GM11168 (cell line): ENCODE measurements around the gene HDAC3.

Experiments
- in situ Hi-C: fragments of 300-500 bp; cut with MboI; formaldehyde crosslinking; loops from one replicate; pipeline ENCODE4 v1.12.0; 2022; ENCODE audit warnings: low sequenced_read_pairs; ENCODE audit not compliant: unreplicated experiment

Gene HDAC3

GRCh38 chr5:141608557-141608956 lies 28.1 kb downstream of the HDAC3 start:
- in situ Hi-C loops = no loop called here

GRCh38 chr5:141608046-141608445 lies 28.6 kb downstream of the HDAC3 start:
- in situ Hi-C loops = no loop called here

DNA sequence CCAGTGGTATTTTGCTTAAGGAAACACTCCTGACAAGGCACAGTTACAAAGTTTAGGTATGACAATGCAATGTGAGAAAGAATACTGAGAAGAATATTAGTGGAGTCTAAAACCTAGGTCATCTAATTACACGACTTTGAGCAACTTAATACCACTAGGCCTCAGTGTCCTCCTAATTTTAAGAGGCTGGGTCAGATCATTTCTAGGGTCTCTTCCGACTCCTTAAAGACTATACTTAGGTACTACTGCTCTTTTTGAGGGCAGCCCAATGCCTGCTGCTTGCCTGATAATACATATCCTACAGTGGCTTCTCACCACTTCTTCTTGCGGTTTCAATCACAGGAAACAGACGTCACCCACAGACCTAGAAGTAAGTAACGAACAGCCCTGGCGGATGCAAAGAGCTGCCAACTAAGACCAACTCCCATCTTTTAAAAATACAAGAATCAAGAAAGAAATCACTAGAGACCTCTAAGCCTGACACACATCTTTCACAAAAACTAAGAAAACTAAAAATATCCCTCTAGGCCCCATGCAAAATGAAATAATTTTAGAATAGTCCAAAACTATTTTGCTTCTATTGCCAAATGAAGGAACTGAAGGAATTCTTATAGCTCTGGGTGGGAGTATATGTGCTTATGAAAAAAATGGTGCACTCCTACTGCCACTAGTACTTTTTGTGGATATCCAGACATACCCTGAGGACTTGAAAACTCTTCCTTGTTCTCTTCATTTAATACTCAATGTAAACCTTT lies 30.9 kb downstream of the HDAC3 start:
- in situ Hi-C loops = no loop called here

DNA sequence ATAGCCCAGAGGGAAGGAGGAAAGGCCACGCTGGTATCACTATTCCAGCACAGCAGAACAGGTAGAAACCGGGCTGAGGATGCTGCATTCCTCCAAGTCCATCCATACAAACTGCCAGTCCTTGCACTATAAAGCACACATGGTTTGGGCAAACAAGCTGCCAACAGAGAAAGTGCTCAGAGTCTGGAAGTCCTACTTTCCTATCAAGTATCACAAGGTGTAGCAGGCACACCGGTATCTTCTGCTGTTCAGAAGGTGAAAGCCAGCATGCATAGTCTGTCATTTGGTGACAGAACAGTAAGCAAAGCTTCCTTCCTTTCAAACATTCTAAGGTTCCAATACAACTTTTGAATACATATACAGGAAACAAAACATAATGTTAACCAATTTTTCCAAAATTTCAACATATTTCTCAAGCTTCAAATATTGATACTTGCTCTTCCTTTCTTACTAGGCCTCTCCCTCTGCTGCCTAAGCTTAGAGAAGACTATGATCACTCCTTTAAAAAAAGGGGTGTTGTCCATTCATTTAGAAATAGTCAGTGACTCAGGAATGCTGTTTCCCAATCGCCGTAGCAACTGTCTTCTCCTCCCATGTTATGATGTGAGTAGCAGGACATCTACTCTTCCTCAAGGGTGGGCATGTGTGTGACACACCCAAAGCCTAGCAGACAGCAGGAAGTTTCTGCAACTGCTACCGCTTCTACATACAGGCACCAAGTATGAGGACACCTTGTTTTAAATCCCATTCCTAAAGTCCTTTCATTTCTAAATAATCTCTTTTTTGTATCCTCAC lies 32.5 kb downstream of the HDAC3 start:
- in situ Hi-C loops = no loop called here

- in situ Hi-C loops = no loop called here
Observed at GRCh38 chr5:141602606-141603005, 34.0 kb downstream of the HDAC3 start.

DNA sequence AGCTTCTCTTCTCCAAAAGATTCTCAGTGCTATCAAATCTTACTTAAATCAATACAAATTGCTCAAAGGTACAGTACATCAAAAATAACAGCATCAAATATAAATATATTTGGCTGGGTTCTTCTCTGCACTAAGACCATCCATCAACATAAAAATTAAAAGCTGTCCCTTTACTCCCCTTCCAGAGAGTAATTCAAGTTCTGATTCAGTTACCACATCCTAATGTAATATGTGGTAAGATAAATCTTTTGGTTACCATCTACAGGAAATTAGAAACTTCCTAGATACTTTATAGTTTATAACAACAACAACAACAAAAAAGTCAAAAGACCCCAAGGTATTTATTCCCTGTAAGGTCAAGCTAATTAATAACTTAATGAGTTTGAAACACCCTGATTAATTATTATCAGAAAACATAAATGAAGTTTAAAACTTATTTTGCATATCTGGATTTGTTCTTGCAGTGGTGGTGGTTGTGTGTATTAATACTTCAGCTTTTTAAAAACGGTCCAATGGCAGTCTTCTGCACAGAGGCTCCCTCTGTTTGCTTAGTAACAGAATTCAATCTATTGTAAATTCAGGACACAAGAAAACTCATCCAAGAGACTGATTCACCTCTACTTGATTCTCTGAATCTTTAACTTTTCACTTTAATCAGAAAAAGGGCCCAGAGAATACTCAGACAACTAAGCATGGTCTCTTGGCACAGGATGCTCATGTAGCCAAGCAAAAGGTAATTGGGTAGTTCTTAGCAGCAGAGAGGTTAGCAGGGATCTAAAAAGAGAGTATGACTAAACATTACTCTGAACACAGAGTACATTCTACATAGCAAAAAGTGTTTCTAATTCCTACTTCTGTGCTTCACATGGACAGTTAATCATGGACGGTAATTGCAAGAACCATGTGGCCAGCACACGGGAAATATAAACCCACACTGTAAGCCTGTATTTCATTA lies 38.0 kb downstream of the HDAC3 start:
- in situ Hi-C loops = no loop called here

- in situ Hi-C loops = no loop called here
Observed at GRCh38 chr5:141597814-141598213, 38.8 kb downstream of the HDAC3 start.

- in situ Hi-C loops = no loop called here
Observed at GRCh38 chr5:141597394-141597793, 39.3 kb downstream of the HDAC3 start.

DNA sequence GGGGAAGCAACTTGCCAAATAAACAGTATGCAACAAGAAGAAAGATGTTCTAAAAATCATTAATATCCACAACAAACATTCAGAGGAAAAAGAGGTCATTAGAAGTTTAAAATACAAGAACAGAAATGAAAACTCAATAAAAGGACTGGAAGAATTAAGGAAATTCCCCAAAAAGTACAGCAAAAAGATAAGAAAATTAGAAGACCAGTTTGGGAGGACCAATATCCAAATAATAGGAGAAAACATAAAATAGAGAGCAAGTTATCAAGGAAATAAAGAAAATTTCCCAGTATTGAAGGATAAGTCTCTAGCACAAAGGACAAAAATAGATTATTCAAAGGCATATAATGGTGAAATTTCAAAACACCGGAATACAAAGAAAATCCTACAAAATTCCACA lies 39.8 kb downstream of the HDAC3 start:
- in situ Hi-C loops = no loop called here

DNA sequence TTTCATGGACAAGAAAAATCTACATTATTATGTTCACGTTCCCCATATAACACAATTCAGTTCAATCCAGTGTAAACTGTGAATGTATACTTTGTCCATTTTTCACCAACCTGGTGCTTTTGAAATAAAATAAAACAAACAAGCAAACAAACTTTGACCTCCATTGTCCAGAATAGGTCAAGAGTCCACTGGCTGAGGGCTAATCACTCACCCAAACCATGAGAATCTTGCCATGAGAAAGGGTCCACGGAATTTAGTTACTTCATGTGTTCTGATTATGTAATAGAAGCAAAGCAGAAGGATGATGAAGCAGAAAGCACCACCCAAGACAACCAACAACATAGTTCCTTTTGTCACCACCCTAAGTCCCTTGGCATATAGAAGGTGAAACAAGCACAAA lies 46.5 kb downstream of the HDAC3 start:
- in situ Hi-C loops = no loop called here

GRCh38 chr5:141586246-141586645 lies 50.4 kb downstream of the HDAC3 start:
- in situ Hi-C loops = loop anchor here (10.0 kb wide), 1 partner anchor 49 kb away; the partner anchor contains the start of genes HDAC3 and RELL2

DNA sequence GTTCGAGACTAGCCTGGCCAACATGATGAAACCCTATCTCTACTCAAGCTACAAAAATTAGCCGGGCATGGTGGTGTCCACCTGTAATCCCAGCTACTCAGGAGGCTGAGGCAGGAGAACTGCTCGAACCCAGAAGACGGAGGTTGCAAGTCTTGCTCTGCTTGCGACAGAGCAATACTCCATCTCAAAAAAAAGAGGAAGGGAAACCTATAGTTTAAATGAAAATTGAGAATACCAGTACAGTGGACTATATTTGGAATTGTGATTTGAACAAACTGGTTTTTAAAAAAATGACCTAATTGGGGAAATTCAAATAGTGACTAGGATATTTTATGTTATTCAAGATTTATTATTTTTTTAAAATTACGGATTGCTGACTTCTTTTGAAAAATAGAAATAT lies 51.1 kb downstream of the HDAC3 start:
- in situ Hi-C loops = loop anchor here (10.0 kb wide), 1 partner anchor 49 kb away; the partner anchor contains the start of genes HDAC3 and RELL2

- in situ Hi-C loops = no loop called here
Observed at GRCh38 chr5:141574122-141574510, 62.5 kb downstream of the HDAC3 start.

DNA sequence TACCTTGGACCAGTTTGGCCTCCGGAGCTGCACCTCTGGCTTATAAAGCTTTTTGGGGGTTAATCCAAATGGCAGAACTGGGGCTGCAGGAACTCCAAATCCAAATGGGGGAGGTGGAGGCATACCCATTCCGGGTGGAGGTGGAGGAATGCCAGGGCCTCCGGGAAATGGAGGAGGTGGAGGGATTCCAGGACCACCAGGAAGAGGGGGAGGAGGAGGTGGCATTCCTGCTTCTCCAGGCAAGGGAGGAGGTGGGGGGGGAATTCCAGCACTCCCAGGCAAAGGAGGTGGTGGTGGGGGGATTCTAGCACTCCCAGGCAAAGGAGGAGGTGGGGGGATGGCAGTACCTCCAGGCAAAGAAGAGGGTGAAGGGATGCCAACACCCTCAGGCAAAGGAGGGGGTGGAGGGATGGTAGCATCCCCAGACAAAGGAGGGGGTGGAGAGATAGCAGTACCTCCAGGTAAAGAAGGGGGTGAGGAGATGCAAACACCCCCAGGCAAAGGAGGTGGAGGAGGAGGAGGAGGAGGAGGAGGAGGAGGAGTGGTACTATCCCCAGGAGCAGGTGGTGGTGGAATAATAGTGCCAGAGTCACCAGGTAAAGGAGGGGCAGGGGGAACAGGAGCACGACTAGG lies 63.0 kb downstream of the HDAC3 start:
- in situ Hi-C loops = no loop called here
